GM21390 (cell line): Measurements from ENCODE around the gene STARD4.

Experiments used
- ATAC-seq: cut with Tn5 transposase; IDR thresholded peaks from one replicate; pipeline ENCODE4 v1.9.1; 2021; ENCODE audit not compliant: unreplicated experiment

Gene STARD4

GRCh38 chr5:111472579-111472978 is 39.8 kb downstream of the STARD4 start:
- peak; percentile 66 for ATAC-seq

- no peak for ATAC-seq
These were observed 40.2 kb downstream of the STARD4 start for GRCh38 chr5:111472096-111472495.

GRCh38 chr5:111469903-111470302 is 42.4 kb downstream of the STARD4 start:
- ATAC-seq, result no peak

DNA sequence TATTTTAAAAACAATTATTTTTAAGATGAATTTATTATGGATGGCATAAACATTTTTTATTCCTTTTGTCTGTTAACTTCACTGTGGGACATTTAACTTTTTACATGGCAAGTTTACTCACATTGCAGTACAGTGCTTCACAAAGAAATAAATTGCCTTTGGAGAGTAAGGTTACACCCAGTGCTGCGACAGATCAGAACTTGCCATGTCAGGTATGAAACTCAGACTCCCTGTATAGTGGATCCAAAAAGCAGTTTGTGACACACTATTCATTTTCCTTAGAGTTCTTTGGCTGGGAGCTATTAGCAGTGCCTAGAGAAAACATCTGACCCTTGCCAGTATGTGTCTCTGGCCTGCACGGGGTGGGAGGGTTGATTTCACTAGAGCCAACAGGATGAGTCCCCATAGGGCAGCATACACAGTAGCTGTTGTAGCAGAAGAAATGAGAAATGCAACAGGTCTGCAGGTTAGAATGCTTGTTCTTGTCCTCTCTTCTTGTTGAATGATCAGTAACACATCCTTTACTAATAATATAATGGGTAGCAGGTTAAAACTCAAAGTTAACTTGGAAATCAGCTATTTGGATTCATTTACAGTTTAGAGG is 42.9 kb downstream of the STARD4 start:
- ATAC-seq, result no peak

GRCh38 chr5:111463311-111463710 is 49.0 kb downstream of the STARD4 start:
- no peak for ATAC-seq

GRCh38 chr5:111461934-111462333 is 50.4 kb downstream of the STARD4 start:
- no peak for ATAC-seq

- ATAC-seq, result no peak
These were observed 51.1 kb downstream of the STARD4 start for GRCh38 chr5:111461255-111461671.

DNA sequence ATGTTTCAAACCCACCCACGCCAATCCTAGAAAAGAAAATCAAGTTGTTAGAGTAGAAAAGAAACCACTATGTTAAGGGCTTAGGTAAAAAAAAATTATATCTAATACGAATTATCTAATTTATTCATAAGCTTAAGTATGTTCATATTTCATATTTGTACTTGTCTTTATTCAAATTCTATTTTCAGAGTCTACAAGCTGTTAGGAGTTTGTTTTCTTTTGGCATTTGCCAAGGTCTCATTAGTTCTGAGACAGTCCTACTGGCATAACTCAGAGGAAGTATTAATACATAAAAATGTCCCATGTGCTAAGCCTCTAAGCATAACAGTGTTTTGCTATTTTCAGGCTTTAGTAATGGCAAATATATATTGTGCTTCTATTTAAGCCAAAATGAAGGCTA is 57.6 kb downstream of the STARD4 start:
- ATAC-seq, result no peak

- no peak for ATAC-seq
These were observed 58.1 kb downstream of the STARD4 start for GRCh38 chr5:111454198-111454622.

- ATAC-seq, result no peak
These were observed 58.6 kb downstream of the STARD4 start for GRCh38 chr5:111453747-111454146.

DNA sequence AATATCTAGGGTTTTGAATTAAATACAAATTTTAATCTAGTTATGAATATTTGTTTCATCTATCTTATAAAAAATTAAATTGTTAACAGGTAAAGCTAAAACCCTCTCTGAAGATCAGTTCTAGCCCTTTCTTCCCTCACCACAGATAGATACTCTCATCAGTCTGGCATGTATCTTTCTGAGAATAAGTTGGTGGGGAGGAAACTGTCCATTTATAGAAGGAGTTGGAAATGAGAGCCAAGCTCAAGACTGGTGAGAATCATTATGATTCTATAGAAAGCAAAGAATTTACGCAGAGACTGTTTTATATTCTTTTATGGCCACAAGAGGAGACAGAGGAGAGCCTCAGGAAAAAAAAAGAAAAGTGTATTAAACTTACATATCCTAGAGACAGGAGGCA is 59.0 kb downstream of the STARD4 start:
- ATAC-seq, result no peak

GRCh38 chr5:111447822-111448221 is 64.5 kb downstream of the STARD4 start:
- ATAC-seq, result no peak

- no peak for ATAC-seq
These were observed 65.2 kb downstream of the STARD4 start for GRCh38 chr5:111447099-111447498.
